CD4-positive, alpha-beta T cell treated with Interleukin-15 for 4 hours (primary cell): ENCODE results near the gene EFTUD2.

Experiments used
- DNase-seq: peaks from one replicate; pipeline ENCODE4 v3.0.0-alpha.2; 2020; ENCODE audit warnings: low spot score

EFTUD2 gene

GRCh38 chr17:44925731-44926697 is 26.8 kb upstream of the EFTUD2 start:
- DNase-seq = no peak

GRCh38 chr17:44924107-44924544 is 24.9 kb upstream of the EFTUD2 start:
- DNase-seq = no peak

GRCh38 chr17:44922746-44923470 is 23.7 kb upstream of the EFTUD2 start:
- DNase-seq = no peak

- no peak for DNase-seq
Observed at GRCh38 chr17:44922136-44922535, 22.9 kb upstream of the EFTUD2 start.

GRCh38 chr17:44921122-44921882 is 22.1 kb upstream of the EFTUD2 start:
- no peak for DNase-seq

- DNase-seq = no peak
Observed at GRCh38 chr17:44920565-44920940, 21.3 kb upstream of the EFTUD2 start.

- DNase-seq = peak; percentile 55
Observed at GRCh38 chr17:44919885-44920564, 20.8 kb upstream of the EFTUD2 start.

GRCh38 chr17:44919411-44919810 is 20.2 kb upstream of the EFTUD2 start:
- no peak for DNase-seq

GRCh38 chr17:44918006-44918405 is 18.8 kb upstream of the EFTUD2 start:
- DNase-seq = no peak

- no peak for DNase-seq
Observed at GRCh38 chr17:44917456-44917855, 18.2 kb upstream of the EFTUD2 start.

- no peak for DNase-seq
Observed at GRCh38 chr17:44916781-44917241, 17.6 kb upstream of the EFTUD2 start.

GRCh38 chr17:44915862-44916780 is 16.9 kb upstream of the EFTUD2 start:
- DNase-seq = no peak

- no peak for DNase-seq
Observed at GRCh38 chr17:44915321-44915726, 16.1 kb upstream of the EFTUD2 start, which contains the start of gene GFAP. Gene GFAP (minus strand): TSS chr17:44915500. CDS start chr17:44915486, 14 bp downstream.

- DNase-seq = no peak
Observed at GRCh38 chr17:44914698-44915271, 15.5 kb upstream of the EFTUD2 start.

- no peak for DNase-seq
Observed at GRCh38 chr17:44914148-44914547, 14.9 kb upstream of the EFTUD2 start.

- DNase-seq = no peak
Observed at GRCh38 chr17:44913676-44914075, 14.4 kb upstream of the EFTUD2 start.

- DNase-seq = no peak
Observed at GRCh38 chr17:44912763-44913544, 13.7 kb upstream of the EFTUD2 start.

GRCh38 chr17:44911133-44912001 is 12.1 kb upstream of the EFTUD2 start:
- DNase-seq = peak; percentile 53
